Aorta (tissue), 5 donors: ENCODE results near the gene ELF4. TPM values are rescaled to one million over a fixed set of nuclear protein-coding genes. Genes with fewer than 3 reads are reported as not detected.

Experiments used
- ATAC-seq: fragments of 200-7000 bp; cut with Tn5 transposase; one replicate; pipeline ENCODE4 v1.9.1; 2022; ENCODE audit warnings: moderate library complexity; ENCODE audit not compliant: low FRiP score
- DNase-seq, 2 donors: peaks; one replicate each; pipeline ENCODE4 v3.0.0-alpha.2; 2020
- H3K27ac ChIP-seq, 2 donors: one replicate each; pipeline ENCODE4 v1.5.1; 2013; ENCODE audit warnings: low read length in 2 of 2, mild to moderate bottlenecking in 2 of 2, moderate library complexity in 2 of 2, control low read depth in 1 of 2, inconsistent platforms in 1 of 2, low read depth in 1 of 2
- H3K27me3 ChIP-seq, 2 donors: one replicate each; pipeline ENCODE4 v1.6.1; 2013; ENCODE audit warnings: control low read depth in 1 of 2, low read length in 1 of 2, mild to moderate bottlenecking in 1 of 2, moderate library complexity in 1 of 2; ENCODE audit not compliant: insufficient read depth in 2 of 2, control insufficient read depth in 1 of 2
- H3K36me3 ChIP-seq, 2 donors: one replicate each; pipeline ENCODE4 v1.6.1; 2013; ENCODE audit warnings: control low read depth in 1 of 2, low read length in 1 of 2, mild to moderate bottlenecking in 1 of 2; ENCODE audit not compliant: insufficient read depth in 2 of 2, control insufficient read depth in 1 of 2
- H3K4me1 ChIP-seq, 2 donors: one replicate each; pipeline ENCODE4 v1.6.1; 2013; ENCODE audit warnings: low read length in 2 of 2, control low read depth in 1 of 2, mild to moderate bottlenecking in 1 of 2, moderate library complexity in 1 of 2; ENCODE audit not compliant: insufficient read depth in 2 of 2, control insufficient read depth in 1 of 2
- H3K4me3 ChIP-seq, 2 donors: one replicate each; pipeline ENCODE4 v1.5.1; 2013; ENCODE audit warnings: low read length in 2 of 2, control low read depth in 1 of 2, mild to moderate bottlenecking in 1 of 2
- H3K9me3 ChIP-seq: one replicate; pipeline ENCODE4 v1.6.1; 2013; ENCODE audit warnings: mild to moderate bottlenecking, low read length; ENCODE audit not compliant: control insufficient read depth
- WGBS, 2 donors: extraction: QIAGEN DNeasy Blood & Tissue Kit; methylation state at CpG; one replicate each; pipeline ENCODE4 v1.1.7; 2013; 5-methylcytosine and 5-hydroxymethylcytosine counted together
- intact Hi-C, 2 donors: fragments of 100-400 bp; cut with DNase I; formaldehyde crosslinking; loops; one replicate each; pipeline versions ENCODE4 v1.14.2 to v1.15.0; 2022
- polyA plus RNA-seq, 2 donors: library from polyadenylated mRNA; stranded (reverse); fragments of 200-250 nt; gene quantifications; one replicate each; pipeline ENCODE4 v1.2.3, GENCODE V29; 2013
- total RNA-seq, 2 donors: library from RNA; stranded (reverse); fragmentation: NEBNext Ultra II Directional; extraction: Animal tissue kit (Norgen Biotek cat#: 25700); gene quantifications; one replicate each; pipeline ENCODE4 v1.2.1, GENCODE V29; 2021
- donor health status: healthy with polysubstance abuse.
- donor health status: Bipolar disorder and iron deficiency.
- donor health status: DM: no; HTN: no; CAD: no.
- donor health status: DM: no; HTN: no; CAD: no.
- donor health status: DM: yes; HTN: yes; CAD: no.

The ELF4 gene
- total and polyA plus RNA-seq, 4 donors = 3.6 to 20.8 (median 9.5) TPM

GRCh38 chrX:130136961-130137360 lies 26.7 kb upstream of the ELF4 start:
- Histone ChIP-seq H3K4me1 (no peaks in the 10 kb centered on the region), H3K4me3 (no peak overlapping the region), H3K27me3 (no peaks in the 10 kb centered on the region), H3K36me3 (peaks cover 0 to 4% of the 10 kb centered on the region in 2 donors), H3K9me3 (no peaks in the 10 kb centered on the region), H3K27ac (no peak overlapping the region)
- intact Hi-C loops = no loop called here
- no peak for ATAC-seq
- WGBS, 2 donors = 84 to 93% methylated on average over 8 of the region's 8 CpGs
- no peak for DNase-seq

GRCh38 chrX:130136496-130136895 lies 26.2 kb upstream of the ELF4 start:
- H3K36me3 ChIP-seq = peaks cover 0 to 4% of the 10 kb centered on the region in 2 donors
- no peaks in the 10 kb centered on the region for H3K4me1 ChIP-seq
- no peaks in the 10 kb centered on the region for H3K9me3 ChIP-seq
- no peaks in the 10 kb centered on the region for H3K27me3 ChIP-seq
- WGBS, 2 donors = 82 to 84% methylated on average over 5 of the region's 5 CpGs
- no peak overlapping the region for H3K4me3 ChIP-seq
- DNase-seq (no peak), ATAC-seq (no peak)
- H3K27ac ChIP-seq = no peak overlapping the region
- intact Hi-C loops = no loop called here

- no peaks in the 10 kb centered on the region for H3K4me1 ChIP-seq
- intact Hi-C loops = no loop called here
- no peak for ATAC-seq
- no peak overlapping the region for H3K27ac ChIP-seq
- H3K4me3 ChIP-seq = no peak overlapping the region
- WGBS, 2 donors = 93 to 96% methylated on average over 5 of the region's 5 CpGs
- H3K9me3 ChIP-seq = no peaks in the 10 kb centered on the region
- H3K36me3 ChIP-seq = peaks cover 0 to 6% of the 10 kb centered on the region in 2 donors
- no peak for DNase-seq
- no peaks in the 10 kb centered on the region for H3K27me3 ChIP-seq
These were observed 20.7 kb upstream of the ELF4 start for GRCh38 chrX:130130990-130131389.

GRCh38 chrX:130125091-130125874 lies 15.0 kb upstream of the ELF4 start:
- whole genome bisulfite sequencing, 2 donors = 9 to 26% methylated on average over 13 of the region's 13 CpGs
- H3K27ac ChIP-seq = peak overlapping the region in 1 of 2 donors; percentile 65
- intact Hi-C loops = loop anchor here (5.0 to 10.0 kb wide), 2 partner anchors 42 to 50 kb away; partner anchors contain the start of gene AIFM1 (in 1 of the 2)

GRCh38 chrX:130124577-130124976 lies 14.3 kb upstream of the ELF4 start:
- no peaks in the 10 kb centered on the region for H3K27me3 ChIP-seq
- H3K4me3 ChIP-seq = no peak overlapping the region
- DNase-seq (no peak), ATAC-seq (no peak)
- H3K4me1 ChIP-seq = no peaks in the 10 kb centered on the region
- intact Hi-C loops = loop anchor here in 1 of 2 donors (10.0 kb wide), 1 partner anchor 50 kb away; no protein-coding TSS in a partner anchor
- WGBS, 2 donors = 59 to 86% methylated on average over 4 of the region's 4 CpGs
- H3K27ac ChIP-seq = no peak overlapping the region
- H3K36me3 ChIP-seq = peaks cover 0 to 3% of the 10 kb centered on the region in 2 donors
- H3K9me3 ChIP-seq = no peaks in the 10 kb centered on the region

More at GRCh38 chrX:130125091-130125874, 15.0 kb upstream of the ELF4 start:
- Histone ChIP-seq H3K4me1 (no peaks in the 10 kb centered on the region), H3K4me3 (no peak overlapping the region), H3K27me3 (no peaks in the 10 kb centered on the region), H3K9me3 (no peaks in the 10 kb centered on the region), H3K36me3 (peaks cover 0 to 6% of the 10 kb centered on the region in 2 donors)
- DNase-seq (peak in 1 of 2 donors; percentile 71), ATAC-seq (peak; percentile 76)

GRCh38 chrX:130121505-130121800 lies 11.2 kb upstream of the ELF4 start:
- Histone ChIP-seq H3K4me1 (no peaks in the 10 kb centered on the region), H3K4me3 (no peak overlapping the region), H3K27me3 (no peaks in the 10 kb centered on the region), H3K36me3 (no peaks in the 10 kb centered on the region), H3K27ac (no peak overlapping the region), H3K9me3 (no peaks in the 10 kb centered on the region)
- ATAC-seq (no peak), DNase-seq (no peak)
- WGBS, 2 donors = 72 to 79% methylated on average over 13 of the region's 13 CpGs
- intact Hi-C loops = loop anchor here in 1 of 2 donors (10.0 kb wide), 1 partner anchor 47 kb away; no protein-coding TSS in a partner anchor

GRCh38 chrX:130120746-130121504 lies 10.6 kb upstream of the ELF4 start:
- no peaks in the 10 kb centered on the region for H3K36me3 ChIP-seq
- H3K27me3 ChIP-seq = no peaks in the 10 kb centered on the region
- ATAC-seq = peak; percentile 79
- WGBS, 2 donors = 4 to 36% methylated on average over 40 to 58 of the region's 58 CpGs
- DNase-seq = peak; percentile 89
- no peaks in the 10 kb centered on the region for H3K9me3 ChIP-seq
- intact Hi-C loops = loop anchor here in 1 of 2 donors (10.0 kb wide), 1 partner anchor 46 kb away; no protein-coding TSS in a partner anchor
- H3K4me1 ChIP-seq = no peaks in the 10 kb centered on the region
- H3K27ac ChIP-seq = no peak overlapping the region
- peak overlapping the region in 1 of 2 donors; percentile 36 for H3K4me3 ChIP-seq

- H3K27ac ChIP-seq = no peak overlapping the region
These were observed 10.0 kb upstream of the ELF4 start for GRCh38 chrX:130120321-130120731.

More at GRCh38 chrX:130120321-130120731, 10.0 kb upstream of the ELF4 start:
- Histone ChIP-seq H3K9me3 (no peaks in the 10 kb centered on the region), H3K4me1 (no peaks in the 10 kb centered on the region), H3K36me3 (no peaks in the 10 kb centered on the region), H3K27me3 (no peaks in the 10 kb centered on the region), H3K4me3 (no peak overlapping the region)
- intact Hi-C loops = loop anchor here in 1 of 2 donors (10.0 kb wide), 1 partner anchor 46 kb away; no protein-coding TSS in a partner anchor
- 17 to 36% methylated on average over 28 of the region's 28 CpGs for WGBS, 2 donors
- DNase-seq (no peak), ATAC-seq (peak; percentile 5)
